H4 (cell line): ENCODE data around the gene GDPD4. TPM values are rescaled to one million over a fixed set of nuclear protein-coding genes. Genes with fewer than 3 reads are reported as not detected.
A peak's percentile ranks its signal among the peaks of the same experiment; 100 is the strongest.

Source experiments
- DNase-seq: peaks from one replicate; pipeline ENCODE4 v3.0.0-alpha.2; 2015; ENCODE audit warnings: low spot score
- total RNA-seq: library from RNA; depleted of rRNA; stranded (reverse); fragments of >200 nt; shearing (Covaris generic); gene quantifications from 2 replicates; pipeline ENCODE4 v1.2.3, GENCODE V29; 2014; rRNA removed

Gene GDPD4
- total RNA-seq, result not detected in 2 replicates

- no peak for DNase-seq
Measured at GRCh38 chr11:77301510-77301909, at the start of gene GDPD4. GDPD4 (minus strand) TSS chr11:77301686; CDS start chr11:77285137, 16,549 bp downstream.

GRCh38 chr11:77347948-77348347 is 46.5 kb upstream of the GDPD4 start:
- no peak for DNase-seq

GRCh38 chr11:77346906-77347603 is 45.6 kb upstream of the GDPD4 start:
- DNase-seq, result peak; percentile 50

- no peak for DNase-seq
Measured at GRCh38 chr11:77345621-77346020, 44.1 kb upstream of the GDPD4 start.

GRCh38 chr11:77340501-77340900 is 39.0 kb upstream of the GDPD4 start:
- no peak for DNase-seq

- no peak for DNase-seq
Measured at GRCh38 chr11:77332259-77332658, 30.8 kb upstream of the GDPD4 start.

GRCh38 chr11:77325159-77325558 is 23.7 kb upstream of the GDPD4 start:
- DNase-seq, result no peak

GRCh38 chr11:77324508-77324907 is 23.0 kb upstream of the GDPD4 start:
- DNase-seq, result no peak

- no peak for DNase-seq
Measured at GRCh38 chr11:77322926-77323590, 21.6 kb upstream of the GDPD4 start.

- DNase-seq, result no peak
Measured at GRCh38 chr11:77322506-77322905, 21.0 kb upstream of the GDPD4 start.

- no peak for DNase-seq
Measured at GRCh38 chr11:77320351-77320750, 18.9 kb upstream of the GDPD4 start.

- no peak for DNase-seq
Measured at GRCh38 chr11:77318600-77318999, 17.1 kb upstream of the GDPD4 start.

- no peak for DNase-seq
Measured at GRCh38 chr11:77316733-77317342, 15.4 kb upstream of the GDPD4 start.

GRCh38 chr11:77312107-77312506 is 10.6 kb upstream of the GDPD4 start:
- no peak for DNase-seq

GRCh38 chr11:77311701-77312100 is 10.2 kb upstream of the GDPD4 start:
- DNase-seq, result no peak

GRCh38 chr11:77310721-77311120 is 9.2 kb upstream of the GDPD4 start:
- DNase-seq, result no peak

- DNase-seq, result no peak
Measured at GRCh38 chr11:77309401-77310085, 8.1 kb upstream of the GDPD4 start.

- DNase-seq, result no peak
Measured at GRCh38 chr11:77308838-77309237, 7.4 kb upstream of the GDPD4 start.

- DNase-seq, result no peak
Measured at GRCh38 chr11:77303328-77303727, 1.8 kb upstream of the GDPD4 start.

- no peak for DNase-seq
Measured at GRCh38 chr11:77302752-77303151, 1.3 kb upstream of the GDPD4 start.

GRCh38 chr11:77300695-77301094 is 791 bp downstream of the GDPD4 start:
- DNase-seq, result no peak

GRCh38 chr11:77300028-77300427 is 1.5 kb downstream of the GDPD4 start:
- peak; percentile 16 for DNase-seq
